SU-DHL-6 (cell line): ENCODE results near the gene HMGB4.

Experiments used
- H2AFZ ChIP-seq: fragments of 200-600 bp; sonication (generic); 2 replicates; pipeline ENCODE4 v1.6.1; 2014; ENCODE audit warnings: low read depth, mild to moderate bottlenecking, moderate library complexity, mixed read lengths, antibody characterized with exemption, low read length; ENCODE audit not compliant: severe bottlenecking
- H3F3A ChIP-seq: fragments of 200-600 bp; shearing (Covaris generic); 2 replicates; pipeline ENCODE4 v1.6.0; 2016; ENCODE audit warnings: antibody characterized with exemption, mild to moderate bottlenecking; ENCODE audit not compliant: insufficient read depth
- H3K27ac ChIP-seq: fragments of 200-600 bp; sonication (generic); 2 replicates; pipeline ENCODE4 v1.5.1; 2016; ENCODE audit warnings: low read depth, mild to moderate bottlenecking, low read length, moderate library complexity, mixed read lengths
- H3K27me3 ChIP-seq: fragments of 200-600 bp; sonication (generic), shearing (Covaris generic); 2 replicates; pipeline ENCODE4 v1.6.0; 2014; ENCODE audit warnings: mild to moderate bottlenecking, low read length
- H3K36me3 ChIP-seq: fragments of 200-600 bp; sonication (generic); 2 replicates; pipeline ENCODE4 v1.6.1; 2014; ENCODE audit warnings: mild to moderate bottlenecking, low read length, mixed read lengths
- H3K4me2 ChIP-seq: fragments of 300-600, 200-600 bp; shearing (Covaris generic), sonication (generic); 2 replicates; pipeline ENCODE4 v1.6.0; 2014; ENCODE audit warnings: low read length, low read depth, mild to moderate bottlenecking; ENCODE audit not compliant: poor library complexity, severe bottlenecking
- H3K4me3 ChIP-seq: fragments of 200-600 bp; sonication (generic); 2 replicates; pipeline ENCODE4 v1.5.1; 2014; ENCODE audit warnings: antibody characterized with exemption, low read length, mild to moderate bottlenecking, mixed read lengths; ENCODE audit not compliant: insufficient read depth, poor library complexity, severe bottlenecking
- H3K79me2 ChIP-seq: fragments of 200-600 bp; sonication (generic); 2 replicates; pipeline ENCODE4 v1.6.1; 2014; ENCODE audit warnings: mild to moderate bottlenecking, low read length, moderate library complexity; ENCODE audit not compliant: insufficient read depth
- H3K9ac ChIP-seq: fragments of 200-600 bp; sonication (generic); 2 replicates; pipeline ENCODE4 v1.7.0; 2014; ENCODE audit warnings: mild to moderate bottlenecking, low read length
- H3K9me2 ChIP-seq: fragments of 200-600 bp; sonication (generic); replicated peaks from 2 replicates; pipeline ENCODE4 v1.6.1; 2014; ENCODE audit warnings: low read length; ENCODE audit not compliant: insufficient read depth
- H3K9me3 ChIP-seq: fragments of 200-600 bp; sonication (generic); 2 replicates; pipeline ENCODE4 v1.6.1; 2014; ENCODE audit warnings: low read length, mixed read lengths; ENCODE audit not compliant: insufficient read depth
- H4K20me1 ChIP-seq: fragments of 200-600 bp; sonication (generic); 2 replicates; pipeline ENCODE4 v1.6.1; 2014; ENCODE audit warnings: low read depth, mild to moderate bottlenecking, antibody characterized with exemption, low read length, moderate library complexity, mixed read lengths
- CTCF ChIP-seq: fragments of 200-600 bp; sonication (generic); IDR thresholded peaks from one replicate; pipeline ENCODE4 v1.5.1; 2017; ENCODE audit warnings: antibody characterized with exemption, mild to moderate bottlenecking, low read length, moderate library complexity; ENCODE audit not compliant: insufficient read depth, poor library complexity, severe bottlenecking
- EZH2phosphoT487 ChIP-seq: fragments of 200-600 bp; sonication (generic), shearing (Covaris generic); conservative IDR thresholded peaks from 2 replicates; pipeline ENCODE4 v1.6.1; 2018; ENCODE audit warnings: mild to moderate bottlenecking, antibody characterized with exemption, low read length, moderate library complexity, mixed read lengths

The HMGB4 gene

GRCh38 chr1:33905241-33905640, 41.4 kb downstream of the HMGB4 start:
- Histone ChIP-seq H3K79me2 (no peaks in the 10 kb centered on the region), H3K27ac (no peak overlapping the region), H4K20me1 (no peaks in the 10 kb centered on the region), H3K27me3 (no peaks in the 10 kb centered on the region), H3K9ac (no peak overlapping the region), H3K36me3 (no peaks in the 10 kb centered on the region), H3K4me3 (no peak overlapping the region), H3K4me2 (no peak overlapping the region), H3K9me2 (no peaks in the 10 kb centered on the region), H3F3A (no peaks in the 10 kb centered on the region), H2AFZ (no peak overlapping the region), H3K9me3 (no peaks in the 10 kb centered on the region)
- TF ChIP-seq EZH2phosphoT487 (no peak), CTCF (no peak)

GRCh38 chr1:33906156-33906555, 42.3 kb downstream of the HMGB4 start:
- no peaks in the 10 kb centered on the region for H3K9me3 ChIP-seq
- H3K27ac ChIP-seq = no peak overlapping the region
- H3F3A ChIP-seq = no peaks in the 10 kb centered on the region
- H3K4me2 ChIP-seq = no peak overlapping the region
- TF ChIP-seq EZH2phosphoT487 = no peak
- no peak for TF ChIP-seq CTCF
- no peaks in the 10 kb centered on the region for H3K36me3 ChIP-seq
- no peaks in the 10 kb centered on the region for H3K9me2 ChIP-seq
- H3K27me3 ChIP-seq = no peaks in the 10 kb centered on the region
- H2AFZ ChIP-seq = no peak overlapping the region
- no peak overlapping the region for H3K9ac ChIP-seq
- no peaks in the 10 kb centered on the region for H4K20me1 ChIP-seq
- H3K79me2 ChIP-seq = no peaks in the 10 kb centered on the region
- no peak overlapping the region for H3K4me3 ChIP-seq

- no peak overlapping the region for H3K4me3 ChIP-seq
- no peak overlapping the region for H2AFZ ChIP-seq
- H4K20me1 ChIP-seq = no peaks in the 10 kb centered on the region
- H3K27me3 ChIP-seq = no peaks in the 10 kb centered on the region
- H3K9ac ChIP-seq = no peak overlapping the region
- no peak overlapping the region for H3K27ac ChIP-seq
- H3K4me2 ChIP-seq = no peak overlapping the region
- H3F3A ChIP-seq = no peaks in the 10 kb centered on the region
- H3K36me3 ChIP-seq = no peaks in the 10 kb centered on the region
- no peak for TF ChIP-seq CTCF
- TF ChIP-seq EZH2phosphoT487 = no peak
- H3K9me2 ChIP-seq = no peaks in the 10 kb centered on the region
- H3K79me2 ChIP-seq = no peaks in the 10 kb centered on the region
- no peaks in the 10 kb centered on the region for H3K9me3 ChIP-seq
These were observed 44.6 kb downstream of the HMGB4 start for GRCh38 chr1:33908324-33908956.
